ENCODE results near the gene NFE2L3.
A peak's percentile ranks its signal among the peaks of the same experiment; 100 is the strongest.
"Not testable (repeated sequence)": the region's sequence is repeated elsewhere in the genome, so short reads cannot be mapped to it uniquely, and the experiment has no call there.

NFE2L3 gene

GRCh38 chr7:26147646-26148306, 4.2 kb upstream of the NFE2L3 start:
- not testable (repeated sequence) for DNase-seq

GRCh38 chr7:26148307-26148700, 3.7 kb upstream of the NFE2L3 start:
- DNase-seq: not testable (repeated sequence)

GRCh38 chr7:26149391-26149977, 2.5 kb upstream of the NFE2L3 start:
- no peak for DNase-seq

- DNase-seq: peak in 1 of 2 experiments; percentile 75
Measured at GRCh38 chr7:26151096-26151495, 902 bp upstream of the NFE2L3 start.

GRCh38 chr7:26151650-26151952, 397 bp upstream of the NFE2L3 start:
- no peak for DNase-seq

- not testable (repeated sequence) for DNase-seq
Measured at GRCh38 chr7:26152782-26153240, 813 bp downstream of the NFE2L3 start.

GRCh38 chr7:26153241-26153822, 1.3 kb downstream of the NFE2L3 start:
- no peak for DNase-seq

- no peak for DNase-seq
Measured at GRCh38 chr7:26153823-26154783, 2.1 kb downstream of the NFE2L3 start.

GRCh38 chr7:26155531-26156375, 3.8 kb downstream of the NFE2L3 start:
- no peak for DNase-seq

GRCh38 chr7:26156451-26157420, 4.7 kb downstream of the NFE2L3 start:
- no peak for DNase-seq

GRCh38 chr7:26157520-26158105, 5.6 kb downstream of the NFE2L3 start:
- DNase-seq: no peak

GRCh38 chr7:26159243-26159642, 7.2 kb downstream of the NFE2L3 start:
- DNase-seq: no peak

GRCh38 chr7:26160896-26161295, 8.9 kb downstream of the NFE2L3 start:
- no peak for DNase-seq

GRCh38 chr7:26162431-26162830, 10.4 kb downstream of the NFE2L3 start:
- DNase-seq: no peak

- not testable (repeated sequence) for DNase-seq
Measured at GRCh38 chr7:26163804-26164203, 11.8 kb downstream of the NFE2L3 start.

GRCh38 chr7:26165950-26166683, 14.1 kb downstream of the NFE2L3 start:
- no peak for DNase-seq

- DNase-seq: no peak
Measured at GRCh38 chr7:26166684-26167266, 14.8 kb downstream of the NFE2L3 start.

GRCh38 chr7:26167303-26167934, 15.4 kb downstream of the NFE2L3 start:
- no peak for DNase-seq

- DNase-seq: no peak
Measured at GRCh38 chr7:26168458-26169023, 16.5 kb downstream of the NFE2L3 start.
